Fibroblast of lung (primary cell): ENCODE results near the gene PIP4K2A. TPM values are rescaled to one million over a fixed set of nuclear protein-coding genes. Genes with fewer than 3 reads are reported as not detected.

ENCODE experiments used
- DNase-seq, 2 donors: peaks; one replicate each; pipeline versions ENCODE4 v3.0.0 to v3.0.0-alpha.2; 2010; ENCODE audit warnings: low read depth in 2 of 2
- H2AFZ ChIP-seq: 2 replicates; pipeline ENCODE4 v1.5.1; 2012; ENCODE audit warnings: low read length, control low read depth, inconsistent platforms
- H3K27ac ChIP-seq: 2 replicates; pipeline ENCODE4 v1.5.1; 2011; ENCODE audit warnings: low read length, control low read depth; ENCODE audit not compliant: insufficient read depth
- H3K27me3 ChIP-seq: 2 replicates; pipeline ENCODE4 v1.5.1; 2011; ENCODE audit warnings: mild to moderate bottlenecking, low read length; ENCODE audit not compliant: control insufficient read depth, insufficient read depth
- H3K36me3 ChIP-seq: 2 replicates; pipeline ENCODE4 v1.5.1; 2011; ENCODE audit warnings: low read length; ENCODE audit not compliant: control insufficient read depth, insufficient read depth
- H3K4me1 ChIP-seq: 2 replicates; pipeline ENCODE4 v1.5.1; 2011; ENCODE audit warnings: low read length; ENCODE audit not compliant: control insufficient read depth, insufficient read depth; ENCODE audit errors: extremely low read depth
- H3K4me2 ChIP-seq: 2 replicates; pipeline ENCODE4 v1.5.1; 2011; ENCODE audit warnings: low read length, control low read depth; ENCODE audit not compliant: insufficient read depth; ENCODE audit errors: extremely low read depth
- H3K4me3 ChIP-seq, 4 experiments: fragments of 200-600 bp in 1 of 4; sonication (generic) in 1 of 4; replicated peaks in 1 of 4; 2 replicates each; pipeline ENCODE4 v1.5.1; 2011 to 2016; ENCODE audit warnings: low read length in 4 of 4, low read depth in 3 of 4, mild to moderate bottlenecking in 3 of 4, control low read depth in 2 of 4, inconsistent platforms in 1 of 4, mixed read lengths in 1 of 4; ENCODE audit not compliant: insufficient read depth in 1 of 4; ENCODE audit errors: control extremely low read depth in 1 of 4
- H3K79me2 ChIP-seq: 2 replicates; pipeline ENCODE4 v1.5.1; 2012; ENCODE audit warnings: mild to moderate bottlenecking, low read length, inconsistent platforms; ENCODE audit not compliant: control insufficient read depth, insufficient read depth
- H3K9ac ChIP-seq: 2 replicates; pipeline ENCODE4 v1.5.1; 2011; ENCODE audit warnings: mild to moderate bottlenecking, low read length, control low read depth; ENCODE audit not compliant: insufficient read depth
- H3K9me3 ChIP-seq: 2 replicates; pipeline ENCODE4 v1.5.1; 2012; ENCODE audit warnings: low read depth, low read length; ENCODE audit not compliant: control insufficient read depth, insufficient read depth
- H4K20me1 ChIP-seq: 2 replicates; pipeline ENCODE4 v1.5.1; 2011; ENCODE audit warnings: low read length; ENCODE audit not compliant: control insufficient read depth, insufficient read depth; ENCODE audit errors: extremely low read depth
- CTCF ChIP-seq, 2 donors: IDR thresholded peaks in 1 of 2; conservative IDR thresholded peaks in 1 of 2; 1 replicate in 1 of 2; 2 replicates in 1 of 2; pipeline ENCODE4 v1.5.1; 2011 to 2012; ENCODE audit warnings: low read length in 2 of 2, control low read depth in 1 of 2, inconsistent platforms in 1 of 2, low read depth in 1 of 2, mild to moderate bottlenecking in 1 of 2
- EZH2 ChIP-seq: IDR thresholded peaks from 2 replicates; pipeline ENCODE4 v1.5.1; 2012; ENCODE audit warnings: low read length, control low read depth, mild to moderate bottlenecking; ENCODE audit errors: missing control alignments
- polyA plus RNA-seq, 2 donors: library from polyadenylated mRNA; depleted of rRNA in 1 of 2; stranded (reverse) in 1 of 2; unstranded in 1 of 2; fragments of >200 nt; gene quantifications; 2 replicates each; pipeline ENCODE4 v1.2.1, GENCODE V29; 2011 to 2012; ENCODE audit warnings: missing spikeins in 1 of 2
- total RNA-seq: library from RNA; depleted of rRNA; stranded (reverse); fragments of >200 nt; gene quantifications from 2 replicates; pipeline ENCODE4 v1.2.1, GENCODE V29; 2014

Gene PIP4K2A
- total and polyA plus RNA-seq, 2 donors (not counting 1 experiment from before 2014, with no cell fraction given), result 28.5 to 40.0 TPM

GRCh38 chr10:22679608-22680007 lies 34.8 kb downstream of the PIP4K2A start:
- no peak for DNase-seq
- Histone ChIP-seq H3K27me3 (no peaks in the 10 kb centered on the region), H4K20me1 (no peaks in the 10 kb centered on the region), H2AFZ (no peak overlapping the region), H3K79me2 (peaks cover 37% of the 10 kb centered on the region), H3K36me3 (no peaks in the 10 kb centered on the region), H3K4me3 (no peak overlapping the region), H3K4me2 (no peak overlapping the region), H3K4me1 (peaks cover 6% of the 10 kb centered on the region), H3K9ac (no peak overlapping the region), H3K9me3 (no peaks in the 10 kb centered on the region), H3K27ac (no peak overlapping the region)
- TF ChIP-seq CTCF (conservative IDR thresholded peaks at IDR 0.05 in 1 of 2, IDR thresholded peaks at IDR 0.05 in 1 of 2; ENCODE audit: low read depth in 1 of 2, low read length in 2 of 2), result no peak
- TF ChIP-seq EZH2, result no peak

DNA sequence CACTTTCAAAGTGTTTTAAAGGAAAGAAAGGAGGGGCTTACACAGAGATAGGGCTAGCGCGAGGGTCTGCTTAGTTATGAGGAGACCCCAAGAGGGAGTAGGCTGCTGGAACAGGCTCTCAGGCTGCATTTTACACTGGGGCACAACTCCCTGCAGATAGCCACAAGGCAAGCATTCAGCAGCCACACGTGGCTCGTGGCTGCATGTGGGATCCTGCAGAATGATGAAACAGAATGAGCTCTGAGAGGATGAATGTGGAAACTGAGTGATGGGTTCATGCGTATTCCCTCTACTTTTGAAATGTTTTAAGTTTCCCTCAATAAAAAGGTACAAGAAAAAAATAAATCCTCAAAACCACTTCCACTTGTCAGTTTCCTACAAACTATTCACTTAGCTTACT lies 37.0 kb downstream of the PIP4K2A start:
- no peak overlapping the region for H3K4me2 ChIP-seq
- no peak overlapping the region for H3K27ac ChIP-seq
- H3K79me2 ChIP-seq, result peaks cover 38% of the 10 kb centered on the region
- DNase-seq, result no peak
- H2AFZ ChIP-seq, result no peak overlapping the region
- no peaks in the 10 kb centered on the region for H3K9me3 ChIP-seq
- no peak overlapping the region for H3K9ac ChIP-seq
- H4K20me1 ChIP-seq, result no peaks in the 10 kb centered on the region
- no peak overlapping the region for H3K4me3 ChIP-seq
- no peaks in the 10 kb centered on the region for H3K36me3 ChIP-seq
- H3K4me1 ChIP-seq, result peaks cover 2% of the 10 kb centered on the region
- TF ChIP-seq CTCF (conservative IDR thresholded peaks at IDR 0.05 in 1 of 2, IDR thresholded peaks at IDR 0.05 in 1 of 2; ENCODE audit: low read depth in 1 of 2, low read length in 2 of 2) (no peak), EZH2 (no peak)
- H3K27me3 ChIP-seq, result no peaks in the 10 kb centered on the region

GRCh38 chr10:22676435-22676834 lies 37.9 kb downstream of the PIP4K2A start:
- TF ChIP-seq CTCF (conservative IDR thresholded peaks at IDR 0.05 in 1 of 2, IDR thresholded peaks at IDR 0.05 in 1 of 2; ENCODE audit: low read depth in 1 of 2, low read length in 2 of 2) (no peak), EZH2 (no peak)
- H3K27me3 ChIP-seq, result no peaks in the 10 kb centered on the region

More at GRCh38 chr10:22676435-22676834, 37.9 kb downstream of the PIP4K2A start:
- Histone ChIP-seq H3K79me2 (peaks cover 41% of the 10 kb centered on the region), H3K4me1 (peaks cover 2% of the 10 kb centered on the region), H3K27ac (no peak overlapping the region), H4K20me1 (no peaks in the 10 kb centered on the region), H2AFZ (no peak overlapping the region), H3K4me2 (no peak overlapping the region), H3K4me3 (no peak overlapping the region), H3K36me3 (no peaks in the 10 kb centered on the region), H3K9me3 (no peaks in the 10 kb centered on the region), H3K9ac (no peak overlapping the region)
- no peak for DNase-seq
